Subcutaneous adipose tissue (tissue), 4 donors: ENCODE measurements around the gene TNIK. TPM values are rescaled to one million over a fixed set of nuclear protein-coding genes. Genes with fewer than 3 reads are reported as not detected.

Experiments used
- CTCF ChIP-seq: fragments of 450-650 bp; IDR thresholded peaks from one replicate; pipeline ENCODE4 v1.5.1; 2016; ENCODE audit warnings: low read depth, mild to moderate bottlenecking, control low read depth, antibody characterized with exemption, moderate library complexity
- total RNA-seq, 4 donors: library from RNA; depleted of rRNA; stranded (reverse); fragments of >200 nt; gene quantifications; one replicate each; pipeline ENCODE4 v1.1.0, GENCODE V29; 2016

The TNIK gene
- total RNA-seq, 4 donors from 2014 or later: 1.5 to 11.7 (median 1.9) TPM

GRCh38 chr3:171059978-171060377 lies 400.2 kb downstream of the TNIK start:
- TF ChIP-seq CTCF: no peak

- TF ChIP-seq CTCF: no peak
Measured at GRCh38 chr3:171058873-171059603, 401.2 kb downstream of the TNIK start.

GRCh38 chr3:171058058-171058457 lies 402.1 kb downstream of the TNIK start:
- no peak for TF ChIP-seq CTCF

- no peak for TF ChIP-seq CTCF
Measured at GRCh38 chr3:171057072-171057471, 403.1 kb downstream of the TNIK start.

GRCh38 chr3:171056528-171056927 lies 403.7 kb downstream of the TNIK start:
- TF ChIP-seq CTCF: no peak

- TF ChIP-seq CTCF: no peak
Measured at GRCh38 chr3:171055336-171056178, 404.6 kb downstream of the TNIK start.

GRCh38 chr3:171054921-171055320 lies 405.3 kb downstream of the TNIK start:
- no peak for TF ChIP-seq CTCF
